ENCODE measurements around the gene GTPBP3.

GRCh38 chr19:17346109-17346671 is 8.8 kb downstream of the GTPBP3 start:
- TF ChIP-seq CTCF (IDR thresholded peaks at IDR 0.05; ENCODE audit: insufficient read depth, low read length, poor library complexity, severe bottlenecking): peak; percentile 62
- no peak for TF ChIP-seq EZH2phosphoT487 (conservative IDR thresholded peaks at IDR 0.05; ENCODE audit: low read length)

Measured in SU-DHL-6 (cell line).